ENCODE data around the gene SMIM5.

The SMIM5 gene

DNA sequence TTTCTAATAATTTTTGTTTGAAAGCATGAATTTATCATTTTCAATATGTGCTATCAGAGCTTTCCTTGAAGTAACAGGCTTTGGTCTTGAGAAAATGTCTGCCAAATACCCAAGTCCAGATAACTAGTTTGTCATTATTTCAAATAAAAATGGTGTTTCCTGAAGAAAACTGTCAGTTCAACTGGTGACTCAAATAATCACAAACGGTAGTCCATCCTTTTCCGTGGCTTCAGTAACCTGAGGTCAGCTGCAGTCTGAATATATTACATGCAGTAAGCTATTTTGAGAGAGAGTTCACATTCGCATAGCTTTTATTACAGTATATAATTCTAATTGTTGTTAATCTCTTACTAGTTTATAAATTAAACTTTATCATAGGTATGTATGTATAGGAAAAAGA is 43.2 kb downstream of the SMIM5 start:
- DNase-seq: no peak
- H3K9ac ChIP-seq (ENCODE audit: low read length): no peak overlapping the region
- peaks cover 9% of the 10 kb centered on the region; the same call in 1 of the 2 replicates for H3F3A ChIP-seq (ENCODE audit: insufficient read depth, low read length)
- no peak overlapping the region for H3K4me2 ChIP-seq (ENCODE audit: low read depth, low read length)
- H3K9me2 ChIP-seq (replicated peaks; ENCODE audit: insufficient read depth, low read length): no peaks in the 10 kb centered on the region
- peaks cover 6% of the 10 kb centered on the region; the same call in 1 of the 2 replicates for H3K36me3 ChIP-seq (replicated peaks; ENCODE audit: insufficient read depth, low read length)
- H2AFZ ChIP-seq (ENCODE audit: low read length): no peak overlapping the region
- no peak overlapping the region for H3K27ac ChIP-seq (ENCODE audit: low read length)
- H4K20me1 ChIP-seq (ENCODE audit: insufficient read depth, low read length): no peaks in the 10 kb centered on the region
- H3K27me3 ChIP-seq (replicated peaks; ENCODE audit: insufficient read depth, low read length): no peaks in the 10 kb centered on the region
- no peaks in the 10 kb centered on the region for H3K4me1 ChIP-seq (ENCODE audit: low read length)
- peaks cover 64% of the 10 kb centered on the region for H3K79me2 ChIP-seq (ENCODE audit: low read length)
- no peak for TF ChIP-seq EZH2 (optimal IDR thresholded peaks at IDR 0.05; ENCODE audit: low read depth, low read length)
- TF ChIP-seq, protein P1, sequence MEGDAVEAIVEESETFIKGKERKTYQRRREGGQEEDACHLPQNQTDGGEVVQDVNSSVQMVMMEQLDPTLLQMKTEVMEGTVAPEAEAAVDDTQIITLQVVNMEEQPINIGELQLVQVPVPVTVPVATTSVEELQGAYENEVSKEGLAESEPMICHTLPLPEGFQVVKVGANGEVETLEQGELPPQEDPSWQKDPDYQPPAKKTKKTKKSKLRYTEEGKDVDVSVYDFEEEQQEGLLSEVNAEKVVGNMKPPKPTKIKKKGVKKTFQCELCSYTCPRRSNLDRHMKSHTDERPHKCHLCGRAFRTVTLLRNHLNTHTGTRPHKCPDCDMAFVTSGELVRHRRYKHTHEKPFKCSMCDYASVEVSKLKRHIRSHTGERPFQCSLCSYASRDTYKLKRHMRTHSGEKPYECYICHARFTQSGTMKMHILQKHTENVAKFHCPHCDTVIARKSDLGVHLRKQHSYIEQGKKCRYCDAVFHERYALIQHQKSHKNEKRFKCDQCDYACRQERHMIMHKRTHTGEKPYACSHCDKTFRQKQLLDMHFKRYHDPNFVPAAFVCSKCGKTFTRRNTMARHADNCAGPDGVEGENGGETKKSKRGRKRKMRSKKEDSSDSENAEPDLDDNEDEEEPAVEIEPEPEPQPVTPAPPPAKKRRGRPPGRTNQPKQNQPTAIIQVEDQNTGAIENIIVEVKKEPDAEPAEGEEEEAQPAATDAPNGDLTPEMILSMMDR (IDR thresholded peaks at IDR 0.05; ENCODE audit: low read length): no peak
- TF ChIP-seq EZH2phosphoT487 (IDR thresholded peaks at IDR 0.05; ENCODE audit: low read length): no peak
- H3K4me3 ChIP-seq (ENCODE audit: low read length): no peak overlapping the region
- no peaks in the 10 kb centered on the region for H3K9me3 ChIP-seq (replicated peaks; ENCODE audit: insufficient read depth, low read length)

DNA sequence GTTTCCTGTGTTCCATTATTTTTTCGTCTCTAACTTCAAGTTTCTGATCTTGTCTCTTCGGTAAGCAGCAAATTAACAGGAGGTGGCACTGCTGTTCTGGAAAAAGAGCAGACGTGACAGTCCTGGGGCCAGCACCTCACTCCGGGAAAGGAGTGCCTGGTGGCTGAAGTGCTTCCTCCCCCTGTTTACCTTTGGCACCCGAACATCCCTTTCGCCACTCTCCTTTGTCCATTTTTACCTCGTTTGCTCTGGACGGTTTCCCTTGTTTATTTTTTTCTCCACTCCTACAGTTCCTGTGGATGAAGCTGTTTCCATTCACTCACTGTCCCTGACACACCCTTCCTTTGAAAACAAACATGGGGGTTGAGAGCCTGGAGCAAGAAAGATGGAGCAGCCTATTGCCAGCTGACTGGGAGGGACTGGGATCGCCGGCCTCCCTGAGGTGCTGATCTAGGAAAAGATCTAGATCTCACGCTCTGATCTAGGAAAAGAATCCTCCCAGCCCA is 46.5 kb downstream of the SMIM5 start:
- Histone ChIP-seq H3F3A (ENCODE audit: insufficient read depth, low read length) (peaks cover 1% of the 10 kb centered on the region; the same call in 1 of the 2 replicates), H3K36me3 (replicated peaks; ENCODE audit: insufficient read depth, low read length) (no peaks in the 10 kb centered on the region), H3K9me2 (replicated peaks; ENCODE audit: insufficient read depth, low read length) (no peaks in the 10 kb centered on the region), H3K79me2 (ENCODE audit: low read length) (peaks cover 78% of the 10 kb centered on the region), H2AFZ (ENCODE audit: low read length) (no peak overlapping the region), H3K27me3 (replicated peaks; ENCODE audit: insufficient read depth, low read length) (no peaks in the 10 kb centered on the region), H4K20me1 (ENCODE audit: insufficient read depth, low read length) (no peaks in the 10 kb centered on the region), H3K4me1 (ENCODE audit: low read length) (no peaks in the 10 kb centered on the region), H3K4me3 (ENCODE audit: low read length) (no peak overlapping the region), H3K4me2 (ENCODE audit: low read depth, low read length) (no peak overlapping the region), H3K27ac (ENCODE audit: low read length) (no peak overlapping the region), H3K9me3 (replicated peaks; ENCODE audit: insufficient read depth, low read length) (no peaks in the 10 kb centered on the region), H3K9ac (ENCODE audit: low read length) (no peak overlapping the region)
- no peak for DNase-seq
- TF ChIP-seq EZH2 (optimal IDR thresholded peaks at IDR 0.05; ENCODE audit: low read depth, low read length) (no peak), EZH2phosphoT487 (IDR thresholded peaks at IDR 0.05; ENCODE audit: low read length) (no peak)
- TF ChIP-seq, protein P1 (IDR thresholded peaks at IDR 0.05; ENCODE audit: low read length): no peak

DNA sequence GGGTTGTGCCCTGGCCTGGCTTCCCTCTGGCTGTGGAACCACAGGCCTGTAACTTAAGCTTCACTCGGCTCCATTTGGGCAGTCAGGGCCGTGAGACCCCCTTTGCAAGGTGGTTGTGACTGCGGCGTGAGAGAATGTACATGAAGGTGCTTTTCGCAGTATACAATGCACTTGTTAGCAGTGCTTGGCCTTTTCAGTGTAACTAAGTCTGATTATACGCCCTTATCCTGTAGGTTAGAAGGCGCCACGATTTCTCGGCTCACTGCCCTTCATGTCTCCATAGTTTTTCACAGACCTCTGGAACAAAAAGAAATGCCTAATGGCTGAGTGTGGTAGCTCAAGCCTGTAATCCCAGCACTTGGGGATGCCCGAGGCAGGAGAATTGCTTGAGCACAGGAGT is 47.2 kb downstream of the SMIM5 start:
- H3K36me3 ChIP-seq (replicated peaks; ENCODE audit: insufficient read depth, low read length): no peaks in the 10 kb centered on the region
- DNase-seq: no peak
- H3K27ac ChIP-seq (ENCODE audit: low read length): no peak overlapping the region
- no peaks in the 10 kb centered on the region for H3K9me3 ChIP-seq (replicated peaks; ENCODE audit: insufficient read depth, low read length)
- no peak overlapping the region for H3K4me3 ChIP-seq (ENCODE audit: low read length)
- H3F3A ChIP-seq (ENCODE audit: insufficient read depth, low read length): no peaks in the 10 kb centered on the region
- no peaks in the 10 kb centered on the region for H3K9me2 ChIP-seq (replicated peaks; ENCODE audit: insufficient read depth, low read length)
- H3K79me2 ChIP-seq (ENCODE audit: low read length): peaks cover 82% of the 10 kb centered on the region
- no peaks in the 10 kb centered on the region for H3K27me3 ChIP-seq (replicated peaks; ENCODE audit: insufficient read depth, low read length)
- no peaks in the 10 kb centered on the region for H3K4me1 ChIP-seq (ENCODE audit: low read length)
- no peak overlapping the region for H3K9ac ChIP-seq (ENCODE audit: low read length)
- no peak overlapping the region for H2AFZ ChIP-seq (ENCODE audit: low read length)
- H3K4me2 ChIP-seq (ENCODE audit: low read depth, low read length): no peak overlapping the region
- TF ChIP-seq, protein P1 (IDR thresholded peaks at IDR 0.05; ENCODE audit: low read length): no peak
- TF ChIP-seq EZH2 (optimal IDR thresholded peaks at IDR 0.05; ENCODE audit: low read depth, low read length): no peak
- no peak for TF ChIP-seq EZH2phosphoT487 (IDR thresholded peaks at IDR 0.05; ENCODE audit: low read length)
- no peaks in the 10 kb centered on the region for H4K20me1 ChIP-seq (ENCODE audit: insufficient read depth, low read length)

Data from MM.1S (cell line).